NOMO-1 treated with dmso at 0.1 percent for 144 hours (cell line): ENCODE measurements around the gene TAF15.
A peak's percentile ranks its signal among the peaks of the same experiment; 100 is the strongest.

Source experiments
- DNase-seq: peaks from one replicate; lab custom pipeline; 2025; ENCODE audit not compliant: unreplicated experiment; lab: John Stamatoyannopoulos, UW

The TAF15 gene

GRCh38 chr17:35786941-35787432, 22.3 kb upstream of the TAF15 start:
- no peak for DNase-seq

- no peak for DNase-seq
These were observed 20.6 kb upstream of the TAF15 start for GRCh38 chr17:35788477-35789368.

- no peak for DNase-seq
These were observed 18.4 kb upstream of the TAF15 start for GRCh38 chr17:35790841-35791240.

- no peak for DNase-seq
These were observed 17.5 kb upstream of the TAF15 start for GRCh38 chr17:35791681-35792350.

GRCh38 chr17:35793257-35793656, 16.0 kb upstream of the TAF15 start:
- no peak for DNase-seq

GRCh38 chr17:35795007-35795870, 14.0 kb upstream of the TAF15 start, which contains the start of gene MMP28:
Gene MMP28, minus strand, starts transcription at chr17:35795641. Its CDS starts 264 bp downstream, at chr17:35795377.
- no peak for DNase-seq

GRCh38 chr17:35795871-35796265, 13.4 kb upstream of the TAF15 start:
- DNase-seq = no peak

- no peak for DNase-seq
These were observed 12.3 kb upstream of the TAF15 start for GRCh38 chr17:35796942-35797341.

- DNase-seq = no peak
These were observed 11.9 kb upstream of the TAF15 start for GRCh38 chr17:35797370-35797769.

GRCh38 chr17:35797918-35798317, 11.4 kb upstream of the TAF15 start:
- no peak for DNase-seq

- DNase-seq = no peak
These were observed 9.3 kb upstream of the TAF15 start for GRCh38 chr17:35799942-35800341.

GRCh38 chr17:35801583-35802224, 7.6 kb upstream of the TAF15 start:
- DNase-seq = no peak

GRCh38 chr17:35804658-35805192, 4.6 kb upstream of the TAF15 start:
- peak; percentile 45 for DNase-seq

GRCh38 chr17:35807371-35808144, 1.7 kb upstream of the TAF15 start:
- DNase-seq = no peak

- no peak for DNase-seq
These were observed 883 bp upstream of the TAF15 start for GRCh38 chr17:35808240-35808961.

GRCh38 chr17:35809855-35810461, 674 bp downstream of the TAF15 start:
- no peak for DNase-seq

- no peak for DNase-seq
These were observed 2.5 kb downstream of the TAF15 start for GRCh38 chr17:35811759-35812158.

- DNase-seq = no peak
These were observed 3.2 kb downstream of the TAF15 start for GRCh38 chr17:35812456-35812855.

- no peak for DNase-seq
These were observed 7.4 kb downstream of the TAF15 start for GRCh38 chr17:35816723-35817122.
